ENCODE measurements around the gene SDK1.

The SDK1 gene

GRCh38 chr7:3835109-3835508, 534.1 kb downstream of the SDK1 start:
- DNase-seq: no peak

GRCh38 chr7:3836855-3837254, 535.8 kb downstream of the SDK1 start:
- DNase-seq: no peak

- DNase-seq: no peak
Observed at GRCh38 chr7:3844540-3845151, 543.6 kb downstream of the SDK1 start.

- DNase-seq: no peak
Observed at GRCh38 chr7:3846738-3847137, 545.7 kb downstream of the SDK1 start.

DNA sequence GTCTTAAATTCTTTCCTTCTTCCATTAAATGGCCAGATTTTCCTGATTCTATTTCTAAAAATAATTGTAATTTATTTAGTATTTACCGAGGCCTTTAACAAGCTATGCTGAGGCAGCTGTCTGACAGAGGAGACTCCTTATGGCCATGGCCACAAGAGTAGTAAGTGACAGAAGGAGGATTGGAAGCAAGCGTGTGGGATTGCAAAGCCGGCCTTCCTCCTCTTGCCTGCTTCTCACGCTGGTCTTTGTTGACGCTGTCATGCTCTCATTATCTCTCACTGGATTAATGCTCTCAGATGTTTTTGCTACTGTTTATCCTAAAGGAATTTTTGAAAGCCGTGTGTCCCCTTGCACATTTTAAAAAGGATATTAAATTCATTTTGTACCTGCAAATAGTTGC, 546.3 kb downstream of the SDK1 start:
- no peak for DNase-seq

- DNase-seq: no peak
Observed at GRCh38 chr7:3859431-3859830, 558.4 kb downstream of the SDK1 start.

GRCh38 chr7:3860932-3861331, 559.9 kb downstream of the SDK1 start:
- no peak for DNase-seq

DNA sequence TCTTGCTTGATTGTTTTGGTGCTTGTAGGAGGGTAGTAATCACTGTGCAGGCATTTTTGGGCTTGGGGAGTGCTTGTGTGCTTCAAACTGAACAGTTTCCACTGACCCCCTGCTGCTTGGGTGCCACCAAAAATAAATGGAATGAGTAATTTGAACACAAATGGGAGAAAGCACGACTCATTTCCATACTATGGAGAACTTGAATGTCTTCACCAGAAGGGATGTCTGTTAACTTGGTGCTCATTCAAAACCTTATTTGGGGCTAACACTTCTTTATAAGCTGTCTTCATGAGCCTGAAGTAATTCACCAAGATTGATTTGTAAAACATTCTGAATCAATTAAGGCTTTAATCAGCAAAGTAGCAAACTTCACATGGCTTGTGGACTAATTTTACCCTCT, 560.3 kb downstream of the SDK1 start:
- DNase-seq: peak; percentile 35

DNA sequence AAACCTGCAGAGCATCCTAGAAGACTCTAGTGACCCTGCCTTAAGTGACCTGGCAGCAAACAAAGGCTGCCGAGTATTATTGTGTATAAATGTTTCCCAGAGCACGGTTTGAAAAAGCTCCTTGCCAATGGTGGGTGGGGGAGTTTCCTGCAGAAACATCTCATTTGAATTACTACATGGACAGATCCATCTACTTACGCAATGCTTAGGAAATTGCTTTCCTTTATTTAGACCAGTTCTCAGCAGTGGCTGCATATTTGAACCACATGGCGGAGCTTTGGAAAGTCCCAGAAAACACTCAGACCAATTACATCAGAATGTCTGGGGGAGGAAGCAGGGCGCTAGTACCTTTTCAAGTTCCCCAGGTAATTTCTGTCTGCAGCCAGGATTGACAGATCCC, 560.9 kb downstream of the SDK1 start:
- DNase-seq: peak; percentile 53

DNA sequence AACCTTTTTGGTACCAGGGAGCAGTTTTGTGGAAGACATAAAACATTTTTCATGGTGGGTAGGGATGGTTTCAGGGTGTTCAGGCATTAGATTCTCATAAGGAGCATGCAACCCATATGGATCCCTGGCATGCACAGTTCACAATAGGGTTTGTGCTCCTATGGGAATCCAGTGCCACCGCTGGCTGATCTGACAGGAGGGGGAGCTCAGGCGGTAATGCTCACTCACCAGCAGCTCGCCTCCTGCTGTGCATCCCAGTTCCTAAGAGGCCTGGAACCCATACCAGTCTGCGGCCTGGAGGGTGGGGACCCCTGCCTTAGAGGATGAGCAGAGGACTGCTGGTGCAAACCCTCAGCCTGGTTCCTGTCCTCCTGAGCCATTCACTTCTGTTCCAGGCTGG, 561.7 kb downstream of the SDK1 start:
- no peak for DNase-seq

DNA sequence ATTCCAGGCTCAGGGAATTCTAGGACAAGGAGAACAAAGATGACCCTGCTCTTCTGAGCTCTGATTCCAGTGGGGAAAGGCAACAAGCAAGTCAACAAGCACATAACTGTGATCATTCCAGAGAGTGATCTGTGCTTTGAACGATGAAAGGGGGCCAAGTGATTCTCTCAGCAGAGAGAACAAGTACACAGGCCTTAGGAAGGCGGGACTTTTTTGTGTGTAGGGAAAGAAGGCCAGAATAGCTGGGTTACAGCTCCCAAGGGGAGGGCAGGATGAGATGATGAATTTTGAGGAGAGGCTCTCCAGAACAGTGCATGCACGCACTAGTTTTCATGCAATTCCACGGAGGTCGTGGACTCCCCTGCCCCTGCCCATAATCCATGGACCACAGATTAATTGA, 565.2 kb downstream of the SDK1 start:
- no peak for DNase-seq

- peak; percentile 58 for DNase-seq
Observed at GRCh38 chr7:3867863-3868262, 566.8 kb downstream of the SDK1 start.

DNA sequence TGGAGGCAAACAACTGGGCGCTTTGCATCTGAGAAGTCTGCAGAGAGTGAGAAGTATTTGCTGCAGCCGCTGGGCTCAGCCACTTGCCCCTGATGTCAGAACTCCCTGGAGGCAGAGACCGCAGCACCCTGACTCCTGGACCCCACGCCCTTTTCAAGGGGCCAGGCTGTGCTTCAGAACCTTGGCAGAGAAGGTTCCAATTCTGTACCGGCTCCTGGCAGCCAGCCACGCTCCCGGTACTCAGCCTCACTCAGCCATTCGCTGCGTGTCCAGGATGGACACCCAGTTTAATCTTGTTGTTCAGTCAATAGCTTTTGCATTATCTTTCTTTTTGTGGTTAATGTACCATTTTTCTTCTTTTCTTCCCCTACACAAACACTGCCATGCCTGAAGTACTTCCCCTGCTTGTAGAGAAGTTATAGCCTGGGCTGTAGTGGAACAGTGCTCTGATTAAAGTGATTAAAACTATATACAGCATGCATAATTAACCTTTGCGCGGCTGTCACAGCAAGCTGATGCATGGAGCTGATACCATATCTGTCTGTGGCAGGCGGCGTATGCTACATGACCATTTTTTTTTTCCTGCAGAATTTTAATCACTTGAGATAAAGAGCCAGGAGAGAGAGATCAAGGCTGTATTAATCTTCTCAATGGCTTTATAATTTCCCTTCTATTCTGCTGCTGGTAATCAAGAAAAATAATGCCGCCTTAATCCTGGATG, 578.5 kb downstream of the SDK1 start:
- no peak for DNase-seq

- no peak for DNase-seq
Observed at GRCh38 chr7:3880228-3880987, 579.4 kb downstream of the SDK1 start.

DNA sequence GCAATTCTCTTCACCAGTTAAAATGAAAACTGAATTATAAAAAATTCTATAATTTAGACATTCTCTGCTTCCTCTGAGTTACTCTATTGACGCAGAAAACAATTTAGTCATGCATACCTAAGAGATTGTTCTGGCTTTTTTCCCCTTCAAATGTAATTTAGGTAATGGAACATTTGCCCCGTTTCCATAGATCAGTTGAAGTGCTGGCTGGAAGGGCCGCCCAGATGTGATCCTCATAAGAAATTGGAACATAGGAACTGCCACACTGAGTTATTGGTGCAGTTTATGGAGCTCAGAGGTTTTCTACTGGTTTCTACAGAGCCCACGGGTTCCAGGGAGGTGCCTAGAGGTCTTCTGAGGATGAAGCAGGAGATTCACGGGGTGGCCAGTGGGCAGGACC, 581.7 kb downstream of the SDK1 start:
- DNase-seq: no peak

GRCh38 chr7:3884543-3884942, 583.5 kb downstream of the SDK1 start:
- DNase-seq: no peak

- DNase-seq: no peak
Observed at GRCh38 chr7:3887096-3887690, 586.1 kb downstream of the SDK1 start.

DNA sequence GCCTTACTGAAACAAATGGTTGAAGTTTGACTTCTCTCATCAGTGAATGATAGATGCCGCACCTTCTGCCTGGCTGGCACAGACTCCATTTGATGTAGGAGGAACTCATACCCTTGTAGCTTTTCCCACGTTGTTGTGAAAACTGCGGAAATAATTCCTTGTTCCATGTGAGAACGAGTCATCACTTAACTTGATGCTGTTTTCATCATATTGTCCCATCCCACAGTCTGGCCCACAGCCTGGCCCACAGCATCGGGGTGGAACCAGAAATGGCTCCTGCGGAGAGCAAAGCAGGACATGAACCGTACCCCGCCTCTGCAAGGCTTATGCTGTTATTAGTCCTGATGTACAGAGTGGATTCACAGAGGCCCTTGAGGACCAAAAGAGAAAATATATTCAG, 587.0 kb downstream of the SDK1 start:
- no peak for DNase-seq

GRCh38 chr7:3892157-3892556, 591.1 kb downstream of the SDK1 start:
- DNase-seq: no peak

- DNase-seq: no peak
Observed at GRCh38 chr7:3892686-3893085, 591.6 kb downstream of the SDK1 start.

DNA sequence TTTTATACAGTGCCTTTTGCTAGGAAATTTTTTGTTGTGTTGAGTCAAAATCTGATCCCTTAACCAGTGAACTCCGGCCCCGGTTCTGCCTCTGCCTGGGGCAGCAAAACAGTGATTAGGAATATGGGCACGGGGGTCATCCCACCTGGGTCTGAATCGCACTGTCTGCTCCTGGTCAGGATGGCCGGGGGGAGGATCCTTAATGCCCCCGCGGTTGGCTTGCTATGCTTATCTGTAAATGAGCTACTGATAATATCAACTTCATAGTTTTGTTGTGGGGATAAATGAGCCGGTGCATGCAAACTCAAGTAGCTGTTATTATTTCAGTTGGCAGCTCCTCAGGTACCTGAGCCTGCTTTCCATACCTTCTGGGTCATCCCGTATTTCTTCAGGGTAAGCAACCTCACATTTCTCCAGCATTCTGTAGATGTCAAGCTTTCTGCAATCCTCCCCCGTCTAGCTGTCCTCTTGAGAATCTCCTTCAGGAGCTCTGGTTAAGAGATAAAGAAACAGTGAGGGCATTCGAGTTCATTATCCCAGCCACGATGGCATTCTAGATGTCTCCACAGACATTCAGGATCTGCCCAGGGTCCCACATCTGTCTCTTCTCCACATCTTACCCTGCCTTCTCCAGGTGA, 592.2 kb downstream of the SDK1 start:
- no peak for DNase-seq

DNA sequence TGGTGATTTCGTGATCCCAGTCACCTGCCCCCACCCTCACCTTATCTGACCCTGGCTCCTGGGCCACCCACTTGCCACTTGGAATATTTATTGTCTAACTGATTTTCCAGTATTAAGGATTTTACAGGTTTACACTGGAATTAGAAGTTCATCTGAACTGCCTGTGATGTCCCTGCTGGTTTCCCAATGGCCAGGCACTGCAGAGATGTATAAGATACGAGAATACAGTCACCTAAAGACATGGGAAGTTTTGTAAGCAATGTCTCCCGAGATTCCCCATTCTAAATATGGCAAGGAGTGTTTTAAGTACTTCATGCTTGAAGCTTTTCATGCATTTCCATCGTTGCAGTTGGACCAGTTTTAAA, 592.7 kb downstream of the SDK1 start:
- DNase-seq: no peak

DNA sequence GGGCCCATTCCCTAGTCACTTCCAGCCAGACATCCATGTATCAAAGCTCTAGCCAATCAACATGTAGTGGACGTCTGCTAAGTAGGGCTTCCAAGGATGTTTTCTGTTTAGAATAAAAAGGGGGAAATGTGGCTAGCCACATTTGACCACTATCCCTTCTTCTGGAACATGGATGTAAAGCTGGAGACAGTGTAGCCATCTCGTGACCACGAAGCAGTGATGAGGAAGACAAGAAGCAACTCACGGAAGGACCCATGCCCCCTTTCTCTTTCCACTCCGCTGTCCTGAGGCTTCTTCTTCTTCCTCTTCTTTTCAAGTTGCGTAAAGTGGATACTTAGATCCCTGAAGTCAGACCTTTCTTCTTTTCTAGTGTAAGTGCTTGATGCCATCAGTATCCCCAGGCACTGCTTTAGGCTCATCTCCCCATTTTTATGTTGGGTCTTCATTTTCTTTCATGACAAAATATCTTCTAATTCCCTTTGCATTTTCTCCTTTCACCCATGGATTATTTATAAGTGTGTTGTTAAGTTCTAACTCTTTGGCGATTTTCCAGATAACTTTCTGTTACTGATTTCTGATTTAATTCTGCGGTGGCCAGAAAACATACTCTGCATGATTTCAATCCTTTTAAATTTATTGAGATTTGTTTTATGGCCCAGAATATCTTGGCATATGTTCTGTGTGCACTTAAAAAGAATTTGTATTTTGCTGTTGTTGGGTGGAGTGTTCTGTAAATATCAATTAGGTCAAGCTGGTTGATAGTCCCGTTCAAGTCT, 594.5 kb downstream of the SDK1 start:
- DNase-seq: no peak

All from HCEC 1CT (cell line).